K562 (cell line): ENCODE measurements around the gene PPFIA3. TPM values are rescaled to one million over a fixed set of nuclear protein-coding genes. Genes with fewer than 3 reads are reported as not detected.

Experiments used
- CAMTA2 ChIP-seq: fragments of 250-450 bp; sonication (Bioruptor Pico); conservative IDR thresholded peaks from 2 replicates; pipeline ENCODE4 v1.5.1; 2022
- HDAC8 ChIP-seq: fragments of 450-650 bp; IDR thresholded peaks from 2 replicates; pipeline ENCODE4 v1.6.1; 2016; ENCODE audit warnings: mild to moderate bottlenecking, missing genetic modification characterization, moderate library complexity, missing compliant biosample characterization
- HNRNPK ChIP-seq: fragments of 200-400 bp; formaldehyde crosslinking; IDR thresholded peaks from one replicate; pipeline ENCODE4 v1.6.1; 2018; ENCODE audit warnings: mild to moderate bottlenecking, low read depth, low read length; ENCODE audit not compliant: poor library complexity, severe bottlenecking
- RBM17 ChIP-seq: fragments of 200-400 bp; formaldehyde crosslinking; IDR thresholded peaks from 2 replicates; pipeline ENCODE4 v1.6.1; 2017; ENCODE audit warnings: low read depth, mild to moderate bottlenecking, low read length, borderline replicate concordance
- SNRNP70 ChIP-seq: fragments of 200-400 bp; formaldehyde crosslinking; optimal IDR thresholded peaks from 2 replicates; pipeline ENCODE3; 2017; ENCODE audit warnings: low read depth, low read length
- TRIM25 ChIP-seq: fragments of 450-650 bp; IDR thresholded peaks from 2 replicates; pipeline ENCODE4 v1.7.0; 2016; ENCODE audit warnings: borderline replicate concordance
- ZNF609 ChIP-seq: sonication (generic); formaldehyde crosslinking; IDR thresholded peaks from 2 replicates; pipeline ENCODE4 v1.8.1; 2023; ENCODE audit warnings: missing genetic modification reagents, mild to moderate bottlenecking, borderline replicate concordance
- ZNF79 ChIP-seq: fragments of 250-450 bp; sonication (Bioruptor Pico); IDR thresholded peaks from 2 replicates; pipeline ENCODE4 v1.4.0; 2020; ENCODE audit warnings: low read depth, mild to moderate bottlenecking, moderate library complexity
- polyA plus RNA-seq, 8 experiments: library from polyadenylated mRNA; depleted of rRNA in 4 of 8; stranded (reverse) in 5 of 8; unstranded in 3 of 8; fragments of >200 nt; fragmentation: Nextera tagmentation in 2 of 8; fragmentation: Illumina TruSeq in 1 of 8; extraction: Ambion mirVana in 2 of 8; extraction: Trizol in 1 of 8; gene quantifications; 2 replicates each; pipeline versions ENCODE4 v1.2.1 to v1.2.3, GENCODE V29; 2011 to 2014; ENCODE audit warnings: inconsistent platforms in 1 of 8, missing spikeins in 1 of 8
- total RNA-seq, 7 experiments: library from RNA; depleted of rRNA in 6 of 7; stranded (reverse); fragments of >200 nt in 6 of 7; fragmentation: Illumina TruSeq in 2 of 7; extraction: Trizol in 2 of 7; gene quantifications; 2 replicates each; pipeline versions ENCODE4 v1.2.1 to v1.2.3, GENCODE V29; 2011 to 2021; ENCODE audit warnings: low replicate concordance in 1 of 7
- TF ChIP-seq, protein P1 (sequence below): IDR thresholded peaks from 3 replicates; pipeline ENCODE4 v1.6.1; 2011; ENCODE audit warnings: borderline replicate concordance, mild to moderate bottlenecking; ENCODE audit not compliant: insufficient read length, insufficient read depth
- TF ChIP-seq, protein P2 (sequence below): sonication (generic); formaldehyde crosslinking; IDR thresholded peaks from 2 replicates; pipeline ENCODE4 v1.8.0; 2022; ENCODE audit warnings: missing genetic modification reagents, mild to moderate bottlenecking, borderline replicate concordance
- TF ChIP-seq, protein P3 (sequence below): fragments of 450-650 bp; IDR thresholded peaks from 2 replicates; pipeline ENCODE4 v1.7.1; 2018; ENCODE audit warnings: mild to moderate bottlenecking, low read depth; ENCODE audit not compliant: partially characterized antibody

Gene PPFIA3
- total and polyA plus RNA-seq, 9 of the 15 experiments (the other 6 are each of a cell fraction or from before 2014, with no cell fraction given), result 0.10 to 53.0 (median 17.6) TPM

DNA sequence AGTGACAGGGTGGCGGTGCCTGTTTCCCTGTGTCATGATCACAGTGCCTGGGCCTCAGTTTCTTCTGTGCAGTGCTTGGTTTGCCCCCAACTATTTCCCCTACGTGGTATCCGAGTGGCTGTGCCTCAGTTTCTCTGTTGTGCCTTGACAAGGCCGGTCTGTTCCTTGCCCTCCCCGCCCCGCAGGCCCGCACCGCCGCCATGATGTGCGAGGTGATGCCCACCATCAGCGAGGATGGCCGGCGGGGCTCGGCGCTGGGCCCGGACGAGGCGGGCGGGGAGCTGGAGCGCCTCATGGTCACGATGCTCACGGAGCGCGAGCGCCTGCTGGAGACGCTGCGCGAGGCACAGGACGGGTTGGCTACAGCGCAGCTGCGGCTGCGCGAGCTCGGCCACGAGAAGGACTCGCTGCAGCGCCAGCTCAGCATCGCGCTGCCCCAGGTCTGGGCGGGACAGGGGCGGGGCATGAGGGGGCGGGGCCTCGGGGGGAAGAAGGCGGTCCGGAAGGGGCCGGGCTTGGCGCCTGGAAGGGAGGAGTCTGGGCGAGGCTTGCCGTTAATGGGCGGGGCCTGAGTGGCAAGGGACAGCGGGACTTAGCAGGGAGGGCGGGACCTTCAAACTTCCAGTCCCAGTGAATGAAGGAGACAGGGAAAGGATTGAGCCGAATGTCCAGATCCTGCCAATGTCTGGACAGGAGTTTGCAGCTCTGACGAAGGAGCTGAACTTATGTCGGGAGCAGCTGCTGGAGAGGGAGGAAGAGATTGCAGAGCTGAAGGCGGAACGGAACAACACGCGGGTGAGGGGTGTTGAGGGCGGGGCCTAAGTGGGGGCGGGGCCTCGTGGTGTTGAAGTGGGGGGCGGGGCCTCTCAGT lies 8.6 kb downstream of the PPFIA3 start (continued):
- TF ChIP-seq, protein P1, sequence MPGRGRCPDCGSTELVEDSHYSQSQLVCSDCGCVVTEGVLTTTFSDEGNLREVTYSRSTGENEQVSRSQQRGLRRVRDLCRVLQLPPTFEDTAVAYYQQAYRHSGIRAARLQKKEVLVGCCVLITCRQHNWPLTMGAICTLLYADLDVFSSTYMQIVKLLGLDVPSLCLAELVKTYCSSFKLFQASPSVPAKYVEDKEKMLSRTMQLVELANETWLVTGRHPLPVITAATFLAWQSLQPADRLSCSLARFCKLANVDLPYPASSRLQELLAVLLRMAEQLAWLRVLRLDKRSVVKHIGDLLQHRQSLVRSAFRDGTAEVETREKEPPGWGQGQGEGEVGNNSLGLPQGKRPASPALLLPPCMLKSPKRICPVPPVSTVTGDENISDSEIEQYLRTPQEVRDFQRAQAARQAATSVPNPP, result no peak
- TF ChIP-seq RBM17, result no peak
- TF ChIP-seq CAMTA2, result no peak
- TF ChIP-seq, protein P2, sequence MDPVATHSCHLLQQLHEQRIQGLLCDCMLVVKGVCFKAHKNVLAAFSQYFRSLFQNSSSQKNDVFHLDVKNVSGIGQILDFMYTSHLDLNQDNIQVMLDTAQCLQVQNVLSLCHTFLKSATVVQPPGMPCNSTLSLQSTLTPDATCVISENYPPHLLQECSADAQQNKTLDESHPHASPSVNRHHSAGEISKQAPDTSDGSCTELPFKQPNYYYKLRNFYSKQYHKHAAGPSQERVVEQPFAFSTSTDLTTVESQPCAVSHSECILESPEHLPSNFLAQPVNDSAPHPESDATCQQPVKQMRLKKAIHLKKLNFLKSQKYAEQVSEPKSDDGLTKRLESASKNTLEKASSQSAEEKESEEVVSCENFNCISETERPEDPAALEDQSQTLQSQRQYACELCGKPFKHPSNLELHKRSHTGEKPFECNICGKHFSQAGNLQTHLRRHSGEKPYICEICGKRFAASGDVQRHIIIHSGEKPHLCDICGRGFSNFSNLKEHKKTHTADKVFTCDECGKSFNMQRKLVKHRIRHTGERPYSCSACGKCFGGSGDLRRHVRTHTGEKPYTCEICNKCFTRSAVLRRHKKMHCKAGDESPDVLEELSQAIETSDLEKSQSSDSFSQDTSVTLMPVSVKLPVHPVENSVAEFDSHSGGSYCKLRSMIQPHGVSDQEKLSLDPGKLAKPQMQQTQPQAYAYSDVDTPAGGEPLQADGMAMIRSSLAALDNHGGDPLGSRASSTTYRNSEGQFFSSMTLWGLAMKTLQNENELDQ (CRISPR knock-in tag), result no peak
- peak; percentile 77 for TF ChIP-seq HDAC8 (tag)
- TF ChIP-seq ZNF79 (CRISPR knock-in tag), result no peak
- TF ChIP-seq SNRNP70, result no peak
- TF ChIP-seq, protein P3, sequence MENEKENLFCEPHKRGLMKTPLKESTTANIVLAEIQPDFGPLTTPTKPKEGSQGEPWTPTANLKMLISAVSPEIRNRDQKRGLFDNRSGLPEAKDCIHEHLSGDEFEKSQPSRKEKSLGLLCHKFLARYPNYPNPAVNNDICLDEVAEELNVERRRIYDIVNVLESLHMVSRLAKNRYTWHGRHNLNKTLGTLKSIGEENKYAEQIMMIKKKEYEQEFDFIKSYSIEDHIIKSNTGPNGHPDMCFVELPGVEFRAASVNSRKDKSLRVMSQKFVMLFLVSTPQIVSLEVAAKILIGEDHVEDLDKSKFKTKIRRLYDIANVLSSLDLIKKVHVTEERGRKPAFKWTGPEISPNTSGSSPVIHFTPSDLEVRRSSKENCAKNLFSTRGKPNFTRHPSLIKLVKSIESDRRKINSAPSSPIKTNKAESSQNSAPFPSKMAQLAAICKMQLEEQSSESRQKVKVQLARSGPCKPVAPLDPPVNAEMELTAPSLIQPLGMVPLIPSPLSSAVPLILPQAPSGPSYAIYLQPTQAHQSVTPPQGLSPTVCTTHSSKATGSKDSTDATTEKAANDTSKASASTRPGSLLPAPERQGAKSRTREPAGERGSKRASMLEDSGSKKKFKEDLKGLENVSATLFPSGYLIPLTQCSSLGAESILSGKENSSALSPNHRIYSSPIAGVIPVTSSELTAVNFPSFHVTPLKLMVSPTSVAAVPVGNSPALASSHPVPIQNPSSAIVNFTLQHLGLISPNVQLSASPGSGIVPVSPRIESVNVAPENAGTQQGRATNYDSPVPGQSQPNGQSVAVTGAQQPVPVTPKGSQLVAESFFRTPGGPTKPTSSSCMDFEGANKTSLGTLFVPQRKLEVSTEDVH, result no peak
- TF ChIP-seq TRIM25, result no peak
- no peak for TF ChIP-seq HNRNPK
- no peak for TF ChIP-seq ZNF609 (CRISPR knock-in tag)
